Coronary artery (tissue), 2 donors: ENCODE results near the gene GOT1.

ENCODE experiments used
- DNase-seq: peaks from one replicate; pipeline ENCODE4 v3.0.0-alpha.2; 2017; ENCODE audit warnings: low spot score
- H3K27ac ChIP-seq, 2 donors: fragments of 200-600 bp; sonication (generic); one replicate each; pipeline ENCODE4 v1.5.1; 2016 to 2019
- H3K4me3 ChIP-seq: fragments of 200-600 bp; sonication (generic); 2 replicates; pipeline ENCODE4 v1.5.1; 2016; ENCODE audit warnings: mild to moderate bottlenecking, moderate library complexity
- CTCF ChIP-seq: fragments of 200-600 bp; sonication (generic); IDR thresholded peaks from one replicate; pipeline ENCODE4 v1.5.1; 2019; ENCODE audit warnings: antibody characterized with exemption

The GOT1 gene

GRCh38 chr10:99399664-99400063 is 30.8 kb downstream of the GOT1 start:
- Histone ChIP-seq H3K27ac (no peak overlapping the region), H3K4me3 (no peak overlapping the region)
- no peak for TF ChIP-seq CTCF
- DNase-seq: no peak

GRCh38 chr10:99396471-99396870 is 34.0 kb downstream of the GOT1 start:
- Histone ChIP-seq H3K4me3 (no peak overlapping the region), H3K27ac (no peak overlapping the region)
- no peak for TF ChIP-seq CTCF
- DNase-seq: no peak

GRCh38 chr10:99395750-99396445 is 34.5 kb downstream of the GOT1 start:
- DNase-seq: no peak
- no peak overlapping the region for H3K27ac ChIP-seq
- no peak overlapping the region for H3K4me3 ChIP-seq
- TF ChIP-seq CTCF: no peak

- TF ChIP-seq CTCF: no peak
- Histone ChIP-seq H3K27ac (no peak overlapping the region), H3K4me3 (no peak overlapping the region)
- no peak for DNase-seq
Observed at GRCh38 chr10:99394761-99395386, 35.5 kb downstream of the GOT1 start.

GRCh38 chr10:99394256-99394655 is 36.2 kb downstream of the GOT1 start:
- DNase-seq: no peak
- no peak for TF ChIP-seq CTCF
- no peak overlapping the region for H3K4me3 ChIP-seq
- no peak overlapping the region for H3K27ac ChIP-seq

GRCh38 chr10:99393683-99394082 is 36.7 kb downstream of the GOT1 start:
- no peak for TF ChIP-seq CTCF
- H3K4me3 ChIP-seq: no peak overlapping the region
- DNase-seq: no peak
- no peak overlapping the region for H3K27ac ChIP-seq

- TF ChIP-seq CTCF: no peak
- Histone ChIP-seq H3K27ac (no peak overlapping the region), H3K4me3 (no peak overlapping the region)
- DNase-seq: no peak
Observed at GRCh38 chr10:99393036-99393435, 37.4 kb downstream of the GOT1 start.
